ENCODE results near the gene SLC43A2.
A peak's percentile ranks its signal among the peaks of the same experiment; 100 is the strongest.

The SLC43A2 gene

GRCh38 chr17:1649844-1650501, 21.3 kb upstream of the SLC43A2 start, which contains the start of gene RILP (continued):
- TF ChIP-seq ZNF362 (tag by site-specific recombination; IDR thresholded peaks at IDR 0.05) (no peak), KLF16 (tag by site-specific recombination; IDR thresholded peaks at IDR 0.05) (no peak; the same call in 1 of the 2 replicates), BCL11B (tag by site-specific recombination; IDR thresholded peaks at IDR 0.05; ENCODE audit: low read depth) (no peak), GFI1B (tag by site-specific recombination; IDR thresholded peaks at IDR 0.05) (no peak), ZNF530 (tag by site-specific recombination; IDR thresholded peaks at IDR 0.05; ENCODE audit: low read depth) (no peak), ZNF2 (tag by site-specific recombination; IDR thresholded peaks at IDR 0.05) (no peak), ZNF473 (tag by site-specific recombination; IDR thresholded peaks at IDR 0.05) (no peak), ZNF560 (tag by site-specific recombination; IDR thresholded peaks at IDR 0.05; ENCODE audit: borderline replicate concordance) (no peak), ZNF701 (tag by site-specific recombination; IDR thresholded peaks at IDR 0.05) (no peak), ZBTB48 (tag by site-specific recombination; IDR thresholded peaks at IDR 0.05) (no peak), ZNF48 (tag by site-specific recombination; IDR thresholded peaks at IDR 0.05) (no peak), ZIC2 (tag by site-specific recombination; IDR thresholded peaks at IDR 0.05) (no peak), ZNF677 (tag by site-specific recombination; IDR thresholded peaks at IDR 0.05) (no peak), ZNF513 (tag by site-specific recombination; IDR thresholded peaks at IDR 0.05) (no peak), HOXA7 (CRISPR knock-in tag; IDR thresholded peaks at IDR 0.05; ENCODE audit: borderline replicate concordance) (no peak), ZSCAN5A (tag by site-specific recombination; IDR thresholded peaks at IDR 0.05) (no peak), ZNF350 (tag by site-specific recombination; IDR thresholded peaks at IDR 0.05) (no peak), ZBTB21 (tag by site-specific recombination; IDR thresholded peaks at IDR 0.05) (no peak), ZNF341 (tag by site-specific recombination; IDR thresholded peaks at IDR 0.05; ENCODE audit: low read depth) (0 out of 2 replicates have a peak, but pooled peaks have one; percentile 3), ZNF645 (tag by site-specific recombination; IDR thresholded peaks at IDR 0.05) (no peak)
- TF ChIP-seq, protein P1, sequence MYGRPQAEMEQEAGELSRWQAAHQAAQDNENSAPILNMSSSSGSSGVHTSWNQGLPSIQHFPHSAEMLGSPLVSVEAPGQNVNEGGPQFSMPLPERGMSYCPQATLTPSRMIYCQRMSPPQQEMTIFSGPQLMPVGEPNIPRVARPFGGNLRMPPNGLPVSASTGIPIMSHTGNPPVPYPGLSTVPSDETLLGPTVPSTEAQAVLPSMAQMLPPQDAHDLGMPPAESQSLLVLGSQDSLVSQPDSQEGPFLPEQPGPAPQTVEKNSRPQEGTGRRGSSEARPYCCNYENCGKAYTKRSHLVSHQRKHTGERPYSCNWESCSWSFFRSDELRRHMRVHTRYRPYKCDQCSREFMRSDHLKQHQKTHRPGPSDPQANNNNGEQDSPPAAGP (tag by site-specific recombination; IDR thresholded peaks at IDR 0.05), result no peak
- TF ChIP-seq, protein P2, sequence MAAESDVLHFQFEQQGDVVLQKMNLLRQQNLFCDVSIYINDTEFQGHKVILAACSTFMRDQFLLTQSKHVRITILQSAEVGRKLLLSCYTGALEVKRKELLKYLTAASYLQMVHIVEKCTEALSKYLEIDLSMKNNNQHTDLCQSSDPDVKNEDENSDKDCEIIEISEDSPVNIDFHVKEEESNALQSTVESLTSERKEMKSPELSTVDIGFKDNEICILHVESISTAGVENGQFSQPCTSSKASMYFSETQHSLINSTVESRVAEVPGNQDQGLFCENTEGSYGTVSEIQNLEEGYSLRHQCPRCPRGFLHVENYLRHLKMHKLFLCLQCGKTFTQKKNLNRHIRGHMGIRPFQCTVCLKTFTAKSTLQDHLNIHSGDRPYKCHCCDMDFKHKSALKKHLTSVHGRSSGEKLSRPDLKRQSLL (tag by site-specific recombination; IDR thresholded peaks at IDR 0.05), result no peak
- TF ChIP-seq, protein P3, sequence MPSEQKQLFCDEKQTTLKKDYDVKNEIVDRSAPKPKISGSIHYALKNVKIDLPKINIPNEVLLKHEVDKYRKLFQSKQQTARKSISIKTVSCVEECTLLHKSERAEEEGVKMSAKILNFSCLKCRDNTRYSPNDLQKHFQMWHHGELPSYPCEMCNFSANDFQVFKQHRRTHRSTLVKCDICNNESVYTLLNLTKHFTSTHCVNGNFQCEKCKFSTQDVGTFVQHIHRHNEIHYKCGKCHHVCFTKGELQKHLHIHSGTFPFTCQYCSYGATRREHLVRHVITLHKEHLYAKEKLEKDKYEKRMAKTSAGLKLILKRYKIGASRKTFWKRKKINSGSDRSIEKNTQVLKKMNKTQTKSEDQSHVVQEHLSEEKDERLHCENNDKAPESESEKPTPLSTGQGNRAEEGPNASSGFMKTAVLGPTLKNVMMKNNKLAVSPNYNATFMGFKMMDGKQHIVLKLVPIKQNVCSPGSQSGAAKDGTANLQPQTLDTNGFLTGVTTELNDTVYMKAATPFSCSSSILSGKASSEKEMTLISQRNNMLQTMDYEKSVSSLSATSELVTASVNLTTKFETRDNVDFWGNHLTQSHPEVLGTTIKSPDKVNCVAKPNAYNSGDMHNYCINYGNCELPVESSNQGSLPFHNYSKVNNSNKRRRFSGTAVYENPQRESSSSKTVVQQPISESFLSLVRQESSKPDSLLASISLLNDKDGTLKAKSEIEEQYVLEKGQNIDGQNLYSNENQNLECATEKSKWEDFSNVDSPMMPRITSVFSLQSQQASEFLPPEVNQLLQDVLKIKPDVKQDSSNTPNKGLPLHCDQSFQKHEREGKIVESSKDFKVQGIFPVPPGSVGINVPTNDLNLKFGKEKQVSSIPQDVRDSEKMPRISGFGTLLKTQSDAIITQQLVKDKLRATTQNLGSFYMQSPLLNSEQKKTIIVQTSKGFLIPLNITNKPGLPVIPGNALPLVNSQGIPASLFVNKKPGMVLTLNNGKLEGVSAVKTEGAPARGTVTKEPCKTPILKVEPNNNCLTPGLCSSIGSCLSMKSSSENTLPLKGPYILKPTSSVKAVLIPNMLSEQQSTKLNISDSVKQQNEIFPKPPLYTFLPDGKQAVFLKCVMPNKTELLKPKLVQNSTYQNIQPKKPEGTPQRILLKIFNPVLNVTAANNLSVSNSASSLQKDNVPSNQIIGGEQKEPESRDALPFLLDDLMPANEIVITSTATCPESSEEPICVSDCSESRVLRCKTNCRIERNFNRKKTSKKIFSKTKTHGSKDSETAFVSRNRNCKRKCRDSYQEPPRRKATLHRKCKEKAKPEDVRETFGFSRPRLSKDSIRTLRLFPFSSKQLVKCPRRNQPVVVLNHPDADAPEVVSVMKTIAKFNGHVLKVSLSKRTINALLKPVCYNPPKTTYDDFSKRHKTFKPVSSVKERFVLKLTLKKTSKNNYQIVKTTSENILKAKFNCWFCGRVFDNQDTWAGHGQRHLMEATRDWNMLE (tag by site-specific recombination; conservative IDR thresholded peaks at IDR 0.05; ENCODE audit: low read depth), result no peak
